ENCODE measurements around the gene ITGAD. TPM values are rescaled to one million over a fixed set of nuclear protein-coding genes. Genes with fewer than 3 reads are reported as not detected.

ITGAD gene
- total RNA-seq, 1 donor from 2014 or later, result not detected

DNA sequence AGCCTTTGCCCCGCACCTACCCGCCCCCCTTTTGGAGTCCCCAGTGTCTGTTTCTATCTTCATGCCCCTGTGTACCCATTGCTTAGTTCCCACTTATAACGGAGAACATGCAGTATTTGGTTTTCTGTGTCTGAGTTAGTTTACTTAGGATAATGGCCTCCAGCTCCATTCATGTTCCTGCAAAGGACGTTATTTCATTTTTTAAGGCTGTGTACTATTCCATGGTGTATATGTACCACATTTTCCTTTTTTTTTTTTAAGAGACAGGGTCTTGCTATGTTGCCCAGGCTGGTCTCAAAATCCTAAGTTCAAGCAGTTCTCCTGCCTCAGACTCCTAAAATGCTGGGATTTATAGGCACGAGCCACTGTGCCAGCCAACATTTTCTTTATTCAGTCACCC is 74.7 kb downstream of the ITGAD start:
- Mint-ChIP-seq H3K4me1 (ENCODE audit: low read depth, unreplicated experiment) (peaks cover 8% of the 10 kb centered on the region), H3K27ac (ENCODE audit: unreplicated experiment) (no peak overlapping the region), H3K4me3 (ENCODE audit: unreplicated experiment) (no peak overlapping the region), H3K27me3 (ENCODE audit: unreplicated experiment) (peaks cover 9% of the 10 kb centered on the region), H3K9me3 (ENCODE audit: unreplicated experiment) (peaks cover 4% of the 10 kb centered on the region), H3K36me3 (ENCODE audit: unreplicated experiment) (peaks cover 4% of the 10 kb centered on the region)
- no peak for DNase-seq
- TF ChIP-seq, protein P1, sequence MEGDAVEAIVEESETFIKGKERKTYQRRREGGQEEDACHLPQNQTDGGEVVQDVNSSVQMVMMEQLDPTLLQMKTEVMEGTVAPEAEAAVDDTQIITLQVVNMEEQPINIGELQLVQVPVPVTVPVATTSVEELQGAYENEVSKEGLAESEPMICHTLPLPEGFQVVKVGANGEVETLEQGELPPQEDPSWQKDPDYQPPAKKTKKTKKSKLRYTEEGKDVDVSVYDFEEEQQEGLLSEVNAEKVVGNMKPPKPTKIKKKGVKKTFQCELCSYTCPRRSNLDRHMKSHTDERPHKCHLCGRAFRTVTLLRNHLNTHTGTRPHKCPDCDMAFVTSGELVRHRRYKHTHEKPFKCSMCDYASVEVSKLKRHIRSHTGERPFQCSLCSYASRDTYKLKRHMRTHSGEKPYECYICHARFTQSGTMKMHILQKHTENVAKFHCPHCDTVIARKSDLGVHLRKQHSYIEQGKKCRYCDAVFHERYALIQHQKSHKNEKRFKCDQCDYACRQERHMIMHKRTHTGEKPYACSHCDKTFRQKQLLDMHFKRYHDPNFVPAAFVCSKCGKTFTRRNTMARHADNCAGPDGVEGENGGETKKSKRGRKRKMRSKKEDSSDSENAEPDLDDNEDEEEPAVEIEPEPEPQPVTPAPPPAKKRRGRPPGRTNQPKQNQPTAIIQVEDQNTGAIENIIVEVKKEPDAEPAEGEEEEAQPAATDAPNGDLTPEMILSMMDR (IDR thresholded peaks at IDR 0.05; ENCODE audit: partially characterized antibody, unreplicated experiment), result no peak

- H3K36me3 Mint-ChIP-seq (ENCODE audit: unreplicated experiment), result peaks cover 4% of the 10 kb centered on the region
- TF ChIP-seq, protein P1 (IDR thresholded peaks at IDR 0.05; ENCODE audit: partially characterized antibody, unreplicated experiment), result no peak
- H3K9me3 Mint-ChIP-seq (ENCODE audit: unreplicated experiment), result peaks cover 7% of the 10 kb centered on the region
- no peak overlapping the region for H3K27ac Mint-ChIP-seq (ENCODE audit: unreplicated experiment)
- no peak for DNase-seq
- peaks cover 17% of the 10 kb centered on the region for H3K27me3 Mint-ChIP-seq (ENCODE audit: unreplicated experiment)
- peak overlapping the region; percentile 85 for H3K4me3 Mint-ChIP-seq (ENCODE audit: unreplicated experiment)
- H3K4me1 Mint-ChIP-seq (ENCODE audit: low read depth, unreplicated experiment), result peaks cover 8% of the 10 kb centered on the region
Measured at GRCh38 chr16:31470615-31471014, 77.5 kb downstream of the ITGAD start.

- H3K27ac Mint-ChIP-seq (ENCODE audit: unreplicated experiment), result peak overlapping the region; percentile 74
- no peak for DNase-seq
- H3K4me3 Mint-ChIP-seq (ENCODE audit: unreplicated experiment), result peak overlapping the region; percentile 85
- H3K9me3 Mint-ChIP-seq (ENCODE audit: unreplicated experiment), result peaks cover 7% of the 10 kb centered on the region
- TF ChIP-seq, protein P1 (IDR thresholded peaks at IDR 0.05; ENCODE audit: partially characterized antibody, unreplicated experiment), result no peak
- peaks cover 21% of the 10 kb centered on the region for H3K27me3 Mint-ChIP-seq (ENCODE audit: unreplicated experiment)
- H3K4me1 Mint-ChIP-seq (ENCODE audit: low read depth, unreplicated experiment), result peaks cover 8% of the 10 kb centered on the region
- H3K36me3 Mint-ChIP-seq (ENCODE audit: unreplicated experiment), result peaks cover 4% of the 10 kb centered on the region
Measured at GRCh38 chr16:31471241-31471874, 78.2 kb downstream of the ITGAD start.

DNA sequence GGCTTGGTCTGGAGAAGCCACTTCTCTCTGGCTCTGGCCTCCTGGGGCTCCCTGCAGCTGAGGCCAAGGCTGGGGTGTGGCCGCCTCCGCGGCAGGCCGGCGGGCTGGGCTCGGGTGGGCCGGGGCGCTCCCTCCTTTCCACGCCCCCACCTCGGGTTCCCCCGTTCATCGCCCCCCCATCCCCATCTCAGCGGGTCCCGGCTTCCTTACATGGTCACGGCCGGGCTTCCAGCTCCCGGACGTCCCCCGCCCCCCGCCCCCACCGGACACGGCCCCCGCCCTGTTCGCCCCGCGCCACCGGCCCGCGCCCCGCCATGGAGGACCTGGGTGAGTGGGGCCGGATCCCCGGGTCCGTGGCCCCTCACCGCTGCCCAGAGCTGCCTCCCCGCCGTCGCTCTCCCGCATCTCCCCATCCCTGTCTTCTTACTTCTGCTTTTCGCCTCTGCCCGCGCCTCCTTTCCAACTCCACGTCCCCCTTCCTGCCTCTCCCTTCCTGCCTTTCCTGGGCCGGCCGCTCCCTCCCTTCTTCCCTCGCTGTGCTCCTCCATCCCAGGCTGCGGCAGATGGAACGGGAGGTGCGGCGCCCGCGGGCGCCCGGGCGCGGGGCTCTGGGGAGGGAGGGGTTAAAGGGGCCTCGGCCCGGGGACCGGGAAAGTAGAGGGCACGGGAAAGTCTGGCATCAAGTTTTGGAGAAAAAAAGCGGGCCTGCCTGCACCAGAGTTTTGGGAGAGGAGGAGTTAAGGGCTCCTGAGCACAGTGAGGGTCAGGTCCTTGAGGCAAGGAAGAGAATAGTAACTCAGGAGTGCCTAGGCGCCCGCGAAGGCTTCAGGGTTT is 79.0 kb downstream of the ITGAD start, which contains the start of gene TGFB1I1:
TGFB1I1 (plus strand) TSS at position 278 of the 834 bp plus-strand sequence; CDS start at position 315, 37 bp downstream.
- H3K4me1 Mint-ChIP-seq (ENCODE audit: low read depth, unreplicated experiment), result peaks cover 8% of the 10 kb centered on the region
- H3K27ac Mint-ChIP-seq (ENCODE audit: unreplicated experiment), result peak within 1 kb of the TSS; percentile 74
- peak; percentile 77 for DNase-seq
- peaks cover 22% of the 10 kb centered on the region for H3K27me3 Mint-ChIP-seq (ENCODE audit: unreplicated experiment)
- TF ChIP-seq, protein P1 (IDR thresholded peaks at IDR 0.05; ENCODE audit: partially characterized antibody, unreplicated experiment), result no peak
- peaks cover 7% of the 10 kb centered on the region for H3K9me3 Mint-ChIP-seq (ENCODE audit: unreplicated experiment)
- H3K36me3 Mint-ChIP-seq (ENCODE audit: unreplicated experiment), result peaks cover 4% of the 10 kb centered on the region
- peak within 1 kb of the TSS; percentile 86 for H3K4me3 Mint-ChIP-seq (ENCODE audit: unreplicated experiment)

Measured in glutamatergic neuron (in vitro differentiated cells).